Chondrocyte (in vitro differentiated cells): ENCODE results near the gene XIRP2. TPM values are rescaled to one million over a fixed set of nuclear protein-coding genes. Genes with fewer than 3 reads are reported as not detected.

ENCODE experiments used
- DNase-seq: peaks from one replicate; pipeline ENCODE4 v3.0.0; 2021; ENCODE audit warnings: mixed read lengths, low spot score
- H3K27ac Mint-ChIP-seq: one replicate; pipeline ENCODE4 v1.8.0; 2021; ENCODE audit warnings: mild to moderate bottlenecking, moderate library complexity, mixed read lengths; ENCODE audit not compliant: unreplicated experiment
- H3K27me3 Mint-ChIP-seq: 2 replicates; pipeline ENCODE4 v1.8.0; 2021; ENCODE audit warnings: low read depth, mixed read lengths
- H3K36me3 Mint-ChIP-seq: 2 replicates; pipeline ENCODE4 v1.8.0; 2021; ENCODE audit warnings: low read depth, mixed read lengths
- H3K4me1 Mint-ChIP-seq: 2 replicates; pipeline ENCODE4 v1.8.0; 2021; ENCODE audit warnings: low read depth, mild to moderate bottlenecking, mixed read lengths
- H3K4me3 Mint-ChIP-seq: one replicate; pipeline ENCODE4 v1.8.0; 2021; ENCODE audit warnings: mild to moderate bottlenecking, moderate library complexity, mixed read lengths; ENCODE audit not compliant: unreplicated experiment
- H3K9me3 Mint-ChIP-seq: 2 replicates; pipeline ENCODE4 v1.8.0; 2021; ENCODE audit warnings: low read depth, mixed read lengths
- CTCF ChIP-seq: fragments of 200-600 bp; sonication (generic); IDR thresholded peaks from 2 replicates; pipeline ENCODE4 v1.5.0; 2021; ENCODE audit warnings: antibody characterized with exemption, mild to moderate bottlenecking, moderate library complexity
- total RNA-seq: library from RNA; stranded (reverse); gene quantifications from 3 replicates; pipeline ENCODE4 v1.2.1, GENCODE V29; 2021

Gene XIRP2
- total RNA-seq, 1 donor from 2014 or later = not detected

GRCh38 chr2:167049659-167050058 is 161.4 kb downstream of the XIRP2 start:
- H3K27me3 Mint-ChIP-seq = no peaks in the 10 kb centered on the region
- TF ChIP-seq CTCF = no peak
- H3K36me3 Mint-ChIP-seq = no peaks in the 10 kb centered on the region
- no peak overlapping the region for H3K4me3 Mint-ChIP-seq
- no peak for DNase-seq
- H3K27ac Mint-ChIP-seq = no peak overlapping the region
- no peaks in the 10 kb centered on the region for H3K9me3 Mint-ChIP-seq
- peaks cover 18% of the 10 kb centered on the region for H3K4me1 Mint-ChIP-seq

GRCh38 chr2:167052825-167053224 is 164.5 kb downstream of the XIRP2 start:
- DNase-seq = no peak
- Mint-ChIP-seq H3K36me3 (no peaks in the 10 kb centered on the region), H3K4me3 (no peak overlapping the region), H3K4me1 (peaks cover 29% of the 10 kb centered on the region), H3K27me3 (no peaks in the 10 kb centered on the region), H3K9me3 (no peaks in the 10 kb centered on the region), H3K27ac (peak overlapping the region; percentile 58)
- TF ChIP-seq CTCF = no peak

DNA sequence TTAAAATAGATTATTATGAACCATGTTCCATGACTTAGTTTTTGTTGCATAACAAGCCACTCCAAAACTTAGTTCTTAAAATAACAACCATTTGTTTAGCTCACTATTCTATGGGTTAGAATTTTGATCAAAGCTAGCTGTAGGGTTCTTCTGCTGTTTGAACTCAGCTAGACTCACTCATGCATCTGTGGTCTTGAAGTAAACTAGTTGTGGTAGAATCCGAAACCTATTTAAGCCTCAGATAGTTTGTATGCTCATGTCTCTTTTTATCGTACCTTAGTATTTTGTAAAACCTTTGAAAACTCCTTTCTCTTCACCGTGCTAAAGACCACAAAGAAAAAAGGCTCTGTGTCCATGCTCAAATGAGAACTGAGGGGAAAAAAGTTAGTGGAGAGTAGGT is 166.6 kb downstream of the XIRP2 start:
- H3K27ac Mint-ChIP-seq = no peak overlapping the region

GRCh38 chr2:167057446-167057845 is 169.2 kb downstream of the XIRP2 start:
- Mint-ChIP-seq H3K27me3 (no peaks in the 10 kb centered on the region), H3K4me3 (no peak overlapping the region), H3K4me1 (peaks cover 23% of the 10 kb centered on the region), H3K27ac (no peak overlapping the region), H3K36me3 (no peaks in the 10 kb centered on the region), H3K9me3 (no peaks in the 10 kb centered on the region)
- no peak for DNase-seq
- no peak for TF ChIP-seq CTCF

More for the DNA sequence above, 166.6 kb downstream of the XIRP2 start:
- Mint-ChIP-seq H3K4me1 (peaks cover 27% of the 10 kb centered on the region), H3K36me3 (no peaks in the 10 kb centered on the region), H3K4me3 (no peak overlapping the region), H3K9me3 (no peaks in the 10 kb centered on the region), H3K27me3 (no peaks in the 10 kb centered on the region)
- DNase-seq = no peak
- no peak for TF ChIP-seq CTCF

DNA sequence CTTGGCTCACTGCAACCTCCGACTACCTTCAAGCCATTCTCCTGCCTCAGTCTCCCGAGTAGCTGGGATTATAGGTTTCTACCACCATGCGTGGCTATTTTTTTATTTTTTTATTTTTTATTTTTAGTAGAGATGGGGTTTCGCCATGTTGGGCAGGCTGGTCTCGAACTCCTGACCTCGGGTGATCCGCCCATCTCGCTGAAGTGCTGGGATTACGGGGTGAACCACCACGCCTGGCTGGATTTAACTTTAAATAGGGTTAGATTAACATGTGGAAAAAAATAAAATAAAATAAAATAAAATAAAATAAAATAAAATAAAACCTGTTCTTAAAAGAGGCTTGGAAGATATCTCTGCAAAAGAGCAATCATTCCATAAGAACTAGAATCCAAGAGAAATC is 170.9 kb downstream of the XIRP2 start:
- no peak for TF ChIP-seq CTCF
- DNase-seq = no peak
- H3K4me3 Mint-ChIP-seq = no peak overlapping the region
- H3K27me3 Mint-ChIP-seq = no peaks in the 10 kb centered on the region
- peaks cover 11% of the 10 kb centered on the region for H3K4me1 Mint-ChIP-seq
- no peaks in the 10 kb centered on the region for H3K36me3 Mint-ChIP-seq
- no peak overlapping the region for H3K27ac Mint-ChIP-seq
- no peaks in the 10 kb centered on the region for H3K9me3 Mint-ChIP-seq
